Measurements from ENCODE around the gene CRLF1.

CRLF1 gene

DNA sequence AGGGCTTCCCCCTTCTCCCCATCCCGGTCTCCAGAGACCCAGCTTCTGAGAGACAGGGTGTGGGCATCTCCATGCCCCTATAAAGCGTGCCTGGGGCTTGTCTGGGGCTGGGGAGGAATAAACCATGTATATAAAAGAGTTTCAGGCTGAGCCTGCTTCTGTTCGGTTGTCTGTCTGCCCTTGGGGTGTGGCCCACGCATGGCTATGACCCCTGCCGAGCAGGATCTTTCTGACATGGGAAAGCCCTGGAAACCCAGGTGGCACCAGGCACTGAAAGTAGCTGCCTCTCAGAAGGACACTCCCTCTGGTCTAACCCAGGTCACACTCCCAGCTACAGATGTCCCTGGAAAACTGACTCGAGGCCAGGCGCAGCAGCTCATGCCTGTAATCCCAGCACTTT lies 14.3 kb upstream of the CRLF1 start:
- TF ChIP-seq, protein P1, sequence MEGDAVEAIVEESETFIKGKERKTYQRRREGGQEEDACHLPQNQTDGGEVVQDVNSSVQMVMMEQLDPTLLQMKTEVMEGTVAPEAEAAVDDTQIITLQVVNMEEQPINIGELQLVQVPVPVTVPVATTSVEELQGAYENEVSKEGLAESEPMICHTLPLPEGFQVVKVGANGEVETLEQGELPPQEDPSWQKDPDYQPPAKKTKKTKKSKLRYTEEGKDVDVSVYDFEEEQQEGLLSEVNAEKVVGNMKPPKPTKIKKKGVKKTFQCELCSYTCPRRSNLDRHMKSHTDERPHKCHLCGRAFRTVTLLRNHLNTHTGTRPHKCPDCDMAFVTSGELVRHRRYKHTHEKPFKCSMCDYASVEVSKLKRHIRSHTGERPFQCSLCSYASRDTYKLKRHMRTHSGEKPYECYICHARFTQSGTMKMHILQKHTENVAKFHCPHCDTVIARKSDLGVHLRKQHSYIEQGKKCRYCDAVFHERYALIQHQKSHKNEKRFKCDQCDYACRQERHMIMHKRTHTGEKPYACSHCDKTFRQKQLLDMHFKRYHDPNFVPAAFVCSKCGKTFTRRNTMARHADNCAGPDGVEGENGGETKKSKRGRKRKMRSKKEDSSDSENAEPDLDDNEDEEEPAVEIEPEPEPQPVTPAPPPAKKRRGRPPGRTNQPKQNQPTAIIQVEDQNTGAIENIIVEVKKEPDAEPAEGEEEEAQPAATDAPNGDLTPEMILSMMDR (IDR thresholded peaks at IDR 0.05) = no peak
- TF ChIP-seq ZFX (IDR thresholded peaks at IDR 0.05; ENCODE audit: borderline replicate concordance) = no peak
- no peak overlapping the region for H3K27ac ChIP-seq

DNA sequence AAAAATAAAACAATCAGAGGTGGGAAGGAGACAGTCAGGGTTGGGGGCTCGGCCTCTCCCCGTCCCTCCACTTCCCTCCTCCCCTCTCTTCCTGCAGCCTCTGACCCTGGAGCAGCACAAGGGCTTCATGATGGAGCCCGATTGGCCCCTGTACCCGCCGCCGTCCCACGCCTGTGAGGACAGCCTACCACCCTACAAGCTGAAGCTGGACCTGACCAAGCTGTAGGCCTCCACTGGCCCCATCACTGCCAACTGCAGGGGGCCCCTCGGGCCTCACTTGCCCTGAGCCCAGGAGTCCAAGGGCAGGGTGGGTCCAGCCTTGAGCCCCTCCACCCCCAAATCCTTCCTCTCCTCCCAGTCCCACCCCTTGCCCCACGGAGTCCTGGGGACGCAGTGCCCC lies 13.7 kb upstream of the CRLF1 start:
- H3K27ac ChIP-seq = no peak overlapping the region

DNA sequence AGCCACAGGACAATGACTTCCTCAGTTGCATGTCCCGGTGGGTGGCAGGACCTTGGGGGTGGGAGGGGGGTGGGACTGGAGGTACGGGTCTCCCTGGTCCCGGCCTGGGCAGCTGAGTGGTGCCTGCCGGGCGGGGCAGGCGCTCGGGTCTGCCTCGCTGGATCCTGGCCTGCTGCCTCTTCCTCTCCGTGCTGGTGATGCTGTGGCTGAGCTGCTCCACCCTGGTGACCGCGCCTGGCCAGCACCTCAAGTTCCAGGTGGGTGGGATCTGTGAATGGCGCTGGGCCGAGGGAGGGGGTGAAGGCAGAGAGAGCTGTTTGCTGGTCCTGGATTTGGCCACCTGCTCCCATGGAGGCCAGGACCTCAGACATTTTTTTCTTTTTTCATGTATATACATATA lies 11.6 kb upstream of the CRLF1 start:
- no peak overlapping the region for H3K27ac ChIP-seq
- TF ChIP-seq, protein P1 (IDR thresholded peaks at IDR 0.05) = no peak
- no peak for TF ChIP-seq ZFX (IDR thresholded peaks at IDR 0.05; ENCODE audit: borderline replicate concordance)

More for the DNA sequence above, 13.7 kb upstream of the CRLF1 start:
- no peak for TF ChIP-seq ZFX (IDR thresholded peaks at IDR 0.05; ENCODE audit: borderline replicate concordance)
- TF ChIP-seq, protein P1 (IDR thresholded peaks at IDR 0.05) = no peak

DNA sequence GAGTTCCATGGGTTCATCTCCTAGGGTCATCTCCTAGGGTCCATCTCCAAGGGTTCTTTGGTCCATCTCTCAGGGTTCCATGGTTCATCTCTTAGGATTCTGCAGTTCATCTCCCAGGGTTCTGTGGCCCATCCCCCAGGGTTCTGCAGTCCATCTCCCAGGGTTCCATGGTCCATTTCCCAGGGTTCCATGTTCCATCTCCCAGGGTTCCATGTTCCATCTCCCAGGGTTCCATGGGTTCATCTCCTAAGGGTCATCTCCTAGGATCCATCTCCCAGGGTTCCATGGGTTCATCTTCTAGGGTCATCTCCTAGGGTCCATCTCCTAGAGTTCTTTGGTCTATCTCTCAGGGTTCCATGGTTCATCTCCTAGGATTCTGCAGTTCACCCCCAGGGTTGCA lies 11.0 kb upstream of the CRLF1 start:
- TF ChIP-seq, protein P1 (IDR thresholded peaks at IDR 0.05) = no peak
- H3K27ac ChIP-seq = no peak overlapping the region

DNA sequence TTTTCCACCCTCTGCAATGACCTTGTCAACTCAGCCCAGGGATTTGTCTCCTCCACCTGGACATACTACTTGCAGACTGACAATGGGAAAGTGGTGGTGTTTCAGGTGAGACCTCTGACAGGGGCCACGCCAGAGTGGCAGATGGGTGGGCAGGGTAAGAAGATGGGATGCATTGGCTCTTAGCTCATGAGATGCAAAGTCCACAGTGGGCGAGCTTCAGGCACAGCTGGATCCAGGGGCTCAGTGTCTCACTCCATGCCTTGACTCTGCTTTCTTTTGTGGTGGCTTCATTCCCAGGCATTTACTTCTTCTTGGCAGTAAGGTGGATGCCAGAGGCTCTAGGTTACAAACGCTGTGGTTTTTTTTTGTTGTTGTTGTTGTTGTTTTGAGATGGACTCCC lies 9.4 kb upstream of the CRLF1 start:
- TF ChIP-seq, protein P1 (IDR thresholded peaks at IDR 0.05) = no peak
- no peak for TF ChIP-seq ZFX (IDR thresholded peaks at IDR 0.05; ENCODE audit: borderline replicate concordance)
- H3K27ac ChIP-seq = no peak overlapping the region

DNA sequence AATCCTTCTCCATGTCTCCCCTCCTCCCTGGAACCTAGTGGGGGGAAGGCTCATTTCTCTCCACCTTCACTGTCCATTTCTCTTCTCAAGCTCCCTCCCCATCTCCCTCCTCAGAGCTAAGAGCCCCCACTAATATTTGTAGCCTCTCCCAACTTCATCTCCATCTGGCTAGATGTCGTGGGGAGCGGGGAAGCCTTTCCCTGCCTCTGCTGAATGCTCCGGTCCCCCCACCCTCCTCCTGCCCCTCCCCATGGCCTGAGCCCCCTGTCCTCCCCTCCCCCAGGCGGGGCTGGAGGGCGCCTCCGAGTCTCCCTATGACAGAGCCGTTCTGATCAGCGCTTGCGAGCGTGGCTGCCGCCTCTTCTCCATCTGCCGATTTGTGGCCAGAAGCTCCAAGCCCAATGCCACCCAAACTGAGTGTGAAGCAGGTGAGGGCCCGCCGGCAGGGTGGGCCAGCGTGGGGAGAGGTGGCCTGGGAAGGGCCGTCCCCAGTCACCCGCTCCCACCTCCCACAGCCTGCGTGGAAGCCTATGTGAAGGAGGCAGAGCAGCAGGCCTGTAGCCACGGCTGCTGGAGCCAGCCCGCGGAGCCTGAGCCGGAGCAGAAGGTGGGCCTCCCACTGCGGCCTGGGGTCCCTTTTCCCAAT lies 7.1 kb upstream of the CRLF1 start:
- TF ChIP-seq ZFX (IDR thresholded peaks at IDR 0.05; ENCODE audit: borderline replicate concordance) = no peak
- TF ChIP-seq, protein P1 (IDR thresholded peaks at IDR 0.05) = no peak
- no peak overlapping the region for H3K27ac ChIP-seq

DNA sequence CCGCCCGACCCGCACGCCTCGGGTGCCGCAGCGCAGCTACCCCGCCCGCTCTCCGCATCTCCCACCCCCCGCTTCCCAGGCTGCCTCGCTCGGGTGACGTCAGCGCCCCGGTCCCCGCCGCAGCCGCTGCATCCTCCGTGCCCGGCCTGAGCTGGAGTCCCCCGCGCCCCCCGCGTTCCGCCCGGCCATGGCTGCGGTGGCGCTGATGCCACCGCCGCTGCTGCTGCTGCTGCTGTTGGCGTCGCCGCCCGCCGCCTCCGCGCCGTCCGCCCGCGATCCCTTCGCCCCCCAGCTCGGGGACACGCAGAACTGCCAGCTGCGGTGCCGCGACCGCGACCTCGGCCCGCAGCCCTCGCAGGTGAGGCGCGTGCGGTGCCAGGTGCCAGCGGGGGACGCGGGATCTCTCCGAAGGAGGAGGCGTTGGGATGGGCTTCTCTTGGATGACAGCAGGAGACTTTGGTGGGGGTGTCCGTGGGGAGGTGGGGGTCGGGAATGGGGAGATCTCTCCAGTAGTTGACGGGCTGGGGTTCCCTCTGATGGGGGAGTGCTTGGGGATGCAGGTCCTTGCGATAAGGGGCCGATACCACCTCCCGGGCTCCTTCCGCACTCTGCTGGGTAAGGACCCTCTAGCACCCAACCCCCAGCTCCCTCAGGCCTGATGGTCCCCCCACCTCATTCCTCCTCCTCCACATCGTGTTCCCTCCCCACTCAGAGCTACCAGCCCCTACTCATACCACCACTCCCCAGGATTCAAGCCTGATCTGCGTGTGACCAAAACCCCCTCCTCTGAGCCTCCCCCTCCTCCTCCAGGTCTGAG lies 6.4 kb upstream of the CRLF1 start, which contains the start of gene TMEM59L:
Gene TMEM59L (plus strand): TSS at position 99 of the 817 bp plus-strand sequence. CDS start 89 bp downstream, at position 188.
- no peak within 1 kb of the TSS for H3K27ac ChIP-seq
- TF ChIP-seq ZFX (IDR thresholded peaks at IDR 0.05; ENCODE audit: borderline replicate concordance) = no peak
- TF ChIP-seq, protein P1 (IDR thresholded peaks at IDR 0.05) = no peak

All from 22Rv1 (cell line).